ENCODE data around the gene SNX33.

DNA sequence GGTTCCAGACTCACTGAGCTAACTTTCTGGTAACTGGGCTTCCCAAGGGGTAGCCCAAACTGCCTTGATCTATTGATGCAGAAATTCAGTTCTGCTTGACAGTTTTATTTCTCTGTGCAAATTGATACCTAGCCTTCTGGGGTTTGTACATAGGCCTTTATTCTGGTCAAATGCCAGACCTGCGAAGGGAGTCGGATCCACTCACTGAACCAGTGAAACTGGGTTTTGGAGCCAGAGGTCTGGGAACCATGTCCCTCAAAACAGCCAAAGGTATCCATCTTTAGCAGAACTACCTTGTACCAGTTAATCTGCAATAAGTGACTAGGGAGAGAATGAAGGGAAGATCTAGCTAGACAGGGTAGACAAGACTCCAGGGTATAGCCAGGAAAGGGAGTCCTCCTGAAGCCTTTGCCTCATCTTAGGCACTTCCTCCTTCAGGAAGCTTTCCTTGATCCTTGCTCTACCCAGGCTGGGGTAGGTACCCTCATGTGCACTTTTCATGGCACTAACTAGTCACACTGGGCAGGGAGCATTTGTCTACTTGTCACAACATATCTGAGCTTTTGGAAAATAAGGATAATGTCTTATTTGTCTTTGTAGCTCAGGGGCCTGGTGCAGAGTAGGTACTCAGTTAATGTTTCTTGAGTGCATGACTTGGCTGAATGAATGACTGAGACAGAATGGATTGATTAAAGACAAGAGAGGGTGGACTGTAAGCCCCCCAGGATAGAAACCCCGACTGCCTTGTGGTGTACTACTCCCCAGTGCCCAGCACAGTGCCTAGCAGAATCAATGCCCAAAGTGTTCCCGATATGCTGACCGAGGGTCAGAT, 1.4 kb upstream of the SNX33 start:
- no peak for TF ChIP-seq POLR2A (IDR thresholded peaks at IDR 0.05)
- TF ChIP-seq, protein P1, sequence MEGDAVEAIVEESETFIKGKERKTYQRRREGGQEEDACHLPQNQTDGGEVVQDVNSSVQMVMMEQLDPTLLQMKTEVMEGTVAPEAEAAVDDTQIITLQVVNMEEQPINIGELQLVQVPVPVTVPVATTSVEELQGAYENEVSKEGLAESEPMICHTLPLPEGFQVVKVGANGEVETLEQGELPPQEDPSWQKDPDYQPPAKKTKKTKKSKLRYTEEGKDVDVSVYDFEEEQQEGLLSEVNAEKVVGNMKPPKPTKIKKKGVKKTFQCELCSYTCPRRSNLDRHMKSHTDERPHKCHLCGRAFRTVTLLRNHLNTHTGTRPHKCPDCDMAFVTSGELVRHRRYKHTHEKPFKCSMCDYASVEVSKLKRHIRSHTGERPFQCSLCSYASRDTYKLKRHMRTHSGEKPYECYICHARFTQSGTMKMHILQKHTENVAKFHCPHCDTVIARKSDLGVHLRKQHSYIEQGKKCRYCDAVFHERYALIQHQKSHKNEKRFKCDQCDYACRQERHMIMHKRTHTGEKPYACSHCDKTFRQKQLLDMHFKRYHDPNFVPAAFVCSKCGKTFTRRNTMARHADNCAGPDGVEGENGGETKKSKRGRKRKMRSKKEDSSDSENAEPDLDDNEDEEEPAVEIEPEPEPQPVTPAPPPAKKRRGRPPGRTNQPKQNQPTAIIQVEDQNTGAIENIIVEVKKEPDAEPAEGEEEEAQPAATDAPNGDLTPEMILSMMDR (IDR thresholded peaks at IDR 0.05 in 4 of 5, conservative IDR thresholded peaks at IDR 0.05 in 1 of 5) = no peak
